Measurements from ENCODE around the gene SRP68.

DNA sequence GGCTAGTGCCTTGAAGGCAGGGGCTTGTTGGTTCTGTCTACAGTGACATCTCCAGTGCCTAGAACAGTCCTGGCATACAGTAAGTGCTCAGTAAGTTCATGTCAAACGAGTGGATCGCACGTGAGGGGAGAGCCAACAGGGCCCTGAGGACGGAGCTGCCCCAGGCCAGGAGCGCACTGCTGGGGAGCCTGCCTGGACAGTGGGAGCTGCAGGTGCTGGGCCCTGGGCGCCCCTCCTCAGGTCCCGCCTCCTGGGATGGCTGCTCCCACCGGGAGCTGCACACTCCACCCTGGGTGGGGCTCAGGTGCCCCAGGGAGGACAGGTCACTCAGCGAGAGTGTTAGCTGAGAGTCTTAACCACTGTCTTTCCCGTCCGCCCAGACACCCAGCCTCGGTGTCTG is 47.0 kb downstream of the SRP68 start:
- no peak for TF ChIP-seq CTCF (IDR thresholded peaks at IDR 0.05)
- TF ChIP-seq EZH2phosphoT487 (IDR thresholded peaks at IDR 0.05) = no peak

Data from neural progenitor cell (in vitro differentiated cells).